Measurements from ENCODE around the gene TMPRSS6.

TMPRSS6 gene

GRCh38 chr22:37121887-37122591 is 12.5 kb upstream of the TMPRSS6 start:
- no peak for TF ChIP-seq POLR2AphosphoS5 (IDR thresholded peaks at IDR 0.05; ENCODE audit: low read depth, low read length)

GRCh38 chr22:37120569-37121340 is 11.2 kb upstream of the TMPRSS6 start:
- TF ChIP-seq SIN3A (IDR thresholded peaks at IDR 0.05; ENCODE audit: borderline replicate concordance, insufficient read depth, low read length) (no peak), FOXP2 (optimal IDR thresholded peaks at IDR 0.05; ENCODE audit: borderline replicate concordance, extremely low read depth, extremely low read length, insufficient read depth) (no peak), POLR2AphosphoS5 (IDR thresholded peaks at IDR 0.05; ENCODE audit: low read depth, low read length) (no peak), TAF1 (IDR thresholded peaks at IDR 0.05; ENCODE audit: borderline replicate concordance, insufficient read depth, low read length) (no peak), REST (IDR thresholded peaks at IDR 0.05; ENCODE audit: insufficient read depth in 1 of 2, low read depth in 2 of 2, low read length in 2 of 2) (no peak)

- TF ChIP-seq SIN3A (IDR thresholded peaks at IDR 0.05; ENCODE audit: borderline replicate concordance, insufficient read depth, low read length) (no peak), REST (IDR thresholded peaks at IDR 0.05; ENCODE audit: insufficient read depth in 1 of 2, low read depth in 2 of 2, low read length in 2 of 2) (no peak), TAF1 (IDR thresholded peaks at IDR 0.05; ENCODE audit: borderline replicate concordance, insufficient read depth, low read length) (no peak), POLR2AphosphoS5 (IDR thresholded peaks at IDR 0.05; ENCODE audit: low read depth, low read length) (no peak), FOXP2 (optimal IDR thresholded peaks at IDR 0.05; ENCODE audit: borderline replicate concordance, extremely low read depth, extremely low read length, insufficient read depth) (no peak)
Observed at GRCh38 chr22:37119872-37120271, 10.4 kb upstream of the TMPRSS6 start.

GRCh38 chr22:37118083-37118482 is 8.6 kb upstream of the TMPRSS6 start:
- TF ChIP-seq POLR2AphosphoS5 (IDR thresholded peaks at IDR 0.05; ENCODE audit: low read depth, low read length) (no peak), SIN3A (IDR thresholded peaks at IDR 0.05; ENCODE audit: borderline replicate concordance, insufficient read depth, low read length) (no peak), FOXP2 (optimal IDR thresholded peaks at IDR 0.05; ENCODE audit: borderline replicate concordance, extremely low read depth, extremely low read length, insufficient read depth) (no peak), TAF1 (IDR thresholded peaks at IDR 0.05; ENCODE audit: borderline replicate concordance, insufficient read depth, low read length) (no peak), REST (IDR thresholded peaks at IDR 0.05; ENCODE audit: insufficient read depth in 1 of 2, low read depth in 2 of 2, low read length in 2 of 2) (no peak)

- TF ChIP-seq REST (IDR thresholded peaks at IDR 0.05; ENCODE audit: insufficient read depth in 1 of 2, low read depth in 2 of 2, low read length in 2 of 2), result no peak
Observed at GRCh38 chr22:37117092-37117491, 7.6 kb upstream of the TMPRSS6 start.
